ENCODE results near the gene PANK4.
"Not testable (repeated sequence)": the region's sequence is repeated elsewhere in the genome, so short reads cannot be mapped to it uniquely, and the experiment has no call there.

Gene PANK4

GRCh38 chr1:2525920-2526823 is at the start of gene PANK4:
PANK4 (minus strand) TSS chr1:2526596; CDS start chr1:2526587, 9 bp downstream.
- peak; percentile 42 for DNase-seq

DNA sequence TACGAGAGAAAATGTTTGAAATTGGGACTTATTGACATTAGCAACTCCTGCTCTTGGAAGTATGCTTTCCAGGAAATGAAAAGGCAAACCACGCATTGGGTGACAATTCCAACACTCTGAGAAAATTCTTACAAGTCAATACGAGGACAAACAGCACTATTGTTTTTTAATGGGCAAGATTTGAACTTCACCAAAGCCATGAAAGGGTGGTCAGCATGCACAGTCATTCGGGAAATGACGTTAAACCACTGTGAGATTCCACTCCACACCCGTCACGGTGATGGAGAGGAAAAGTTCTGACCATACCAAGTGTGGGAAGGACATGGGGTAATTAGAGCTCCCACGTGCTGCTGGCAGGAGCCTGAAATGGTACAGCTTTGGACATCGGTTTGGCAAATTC is 48.0 kb upstream of the PANK4 start:
- DNase-seq = no peak

DNA sequence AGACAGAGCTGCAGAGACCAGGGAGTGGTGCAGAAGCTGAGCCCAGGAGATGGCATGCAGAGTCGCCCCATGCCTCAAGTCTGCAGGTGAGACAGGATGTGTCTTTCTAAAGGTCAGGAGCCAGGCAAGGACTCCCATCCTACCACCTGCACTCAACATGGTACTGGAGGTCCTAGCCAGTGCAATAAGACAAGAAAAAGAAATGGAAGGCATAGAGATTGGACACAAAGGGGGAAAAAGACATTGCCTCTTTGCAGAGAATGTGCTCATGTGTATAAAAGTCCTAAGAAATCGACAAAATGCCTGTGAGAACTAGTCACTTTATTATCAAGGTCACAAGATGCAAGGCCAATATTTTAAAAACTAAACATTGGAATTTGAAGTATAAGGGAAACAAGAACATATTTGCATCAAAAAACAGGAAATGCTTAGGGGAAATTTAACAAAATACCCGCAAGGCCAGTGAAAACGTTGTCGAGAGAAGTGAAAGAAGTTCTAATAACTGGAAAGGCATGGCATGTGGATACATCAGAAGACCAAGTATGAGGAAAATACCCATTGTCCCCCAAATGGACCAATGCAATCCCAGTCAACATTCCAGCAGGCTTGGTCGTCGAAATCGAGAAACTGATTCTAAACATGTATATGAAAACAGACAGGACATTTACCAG is 47.0 kb upstream of the PANK4 start:
- DNase-seq = no peak

GRCh38 chr1:2571348-2571747 is 45.0 kb upstream of the PANK4 start:
- DNase-seq = no peak

GRCh38 chr1:2570332-2570731 is 43.9 kb upstream of the PANK4 start:
- no peak for DNase-seq

- not testable (repeated sequence) for DNase-seq
Measured at GRCh38 chr1:2569703-2570102, 43.3 kb upstream of the PANK4 start.

DNA sequence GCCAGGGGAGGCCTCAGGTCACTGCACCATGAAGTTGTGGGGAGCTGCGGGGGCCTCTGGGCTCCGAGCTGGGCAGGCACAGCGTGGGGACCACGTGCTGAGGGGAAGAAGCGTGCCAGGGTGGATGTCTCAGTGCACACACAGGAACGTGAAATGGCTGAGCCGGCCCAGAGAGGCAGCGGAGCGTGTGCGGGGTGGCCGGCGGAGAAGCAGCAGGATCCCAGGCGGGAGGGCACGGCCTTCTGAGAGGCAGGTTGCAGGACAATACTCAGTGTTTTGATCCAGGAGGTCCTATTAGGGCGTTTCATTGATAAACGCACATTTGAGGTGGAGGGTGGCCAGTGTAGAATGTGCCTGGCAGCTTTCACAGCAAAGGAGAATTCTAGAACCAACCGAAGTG is 42.7 kb upstream of the PANK4 start:
- no peak for DNase-seq

GRCh38 chr1:2568187-2568816 is 41.9 kb upstream of the PANK4 start:
- DNase-seq = not testable (repeated sequence)

- DNase-seq = no peak
Measured at GRCh38 chr1:2567083-2567679, 40.8 kb upstream of the PANK4 start.

- DNase-seq = no peak
Measured at GRCh38 chr1:2566101-2567045, 40.0 kb upstream of the PANK4 start.

DNA sequence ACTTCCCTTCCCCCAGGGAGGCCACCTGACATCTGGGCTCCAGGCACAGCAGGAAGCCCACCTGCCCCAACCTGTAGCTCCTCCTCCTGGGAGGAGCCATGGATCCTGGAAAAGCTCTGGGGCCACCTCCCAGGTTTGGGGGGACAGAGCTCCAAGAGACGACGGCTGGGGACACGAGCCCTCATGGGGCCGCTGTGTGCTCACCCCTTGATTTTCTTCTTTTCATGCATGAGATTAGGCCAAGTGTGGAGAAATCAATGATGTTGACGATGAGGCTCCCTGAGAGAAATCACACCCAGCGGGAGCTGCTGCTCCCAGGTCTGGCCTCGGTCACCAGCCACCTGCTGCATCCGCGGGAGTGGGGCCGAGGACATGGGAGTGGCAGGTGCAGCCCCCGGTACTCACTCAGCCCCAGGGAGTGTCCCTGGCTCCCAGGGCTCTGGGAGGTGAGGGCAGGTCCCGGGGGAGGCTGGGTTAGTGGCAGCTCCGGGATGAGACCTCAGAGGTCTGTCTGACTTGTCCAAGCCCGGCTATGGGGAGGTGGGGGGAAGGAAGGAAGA is 38.5 kb upstream of the PANK4 start:
- DNase-seq = no peak

DNA sequence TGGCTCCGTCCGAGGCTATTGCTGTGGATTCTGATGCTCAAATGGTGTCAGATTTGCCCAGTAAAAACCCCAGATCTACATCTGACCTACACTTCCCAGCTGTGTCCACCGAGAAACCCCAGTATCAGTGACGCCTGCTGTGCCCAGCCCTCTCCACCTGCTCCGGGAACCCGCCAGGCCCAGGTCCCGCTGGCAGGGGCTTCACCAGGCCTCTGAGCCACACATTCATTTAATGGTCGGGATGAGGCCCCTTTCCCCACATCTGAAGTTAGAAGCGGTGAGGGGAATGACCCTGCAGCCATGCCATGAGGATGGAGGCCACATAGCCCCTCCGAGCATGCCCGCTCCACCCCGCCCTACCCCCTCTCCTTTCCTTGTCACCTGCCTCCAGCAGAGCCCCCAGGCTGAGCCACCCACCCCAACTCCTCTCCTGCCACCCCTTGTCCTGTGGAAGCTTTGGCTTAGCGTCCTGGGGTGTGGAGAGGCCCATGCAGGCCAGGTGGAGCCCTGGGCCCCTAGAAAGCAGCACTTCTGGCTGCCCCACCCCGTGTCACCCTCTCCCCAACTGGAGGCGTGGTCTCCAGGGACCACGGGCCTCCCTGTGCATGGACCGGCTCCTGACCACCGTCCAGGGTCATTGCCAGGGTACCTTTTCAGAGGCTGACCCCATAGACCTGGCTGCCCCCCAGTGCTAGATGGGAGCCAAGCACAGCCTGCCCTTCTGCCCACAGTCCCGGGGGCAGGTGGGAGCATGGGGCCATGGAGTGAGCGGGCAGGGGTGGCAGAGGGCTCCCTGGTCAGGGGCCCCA is 37.8 kb upstream of the PANK4 start:
- DNase-seq = no peak

DNA sequence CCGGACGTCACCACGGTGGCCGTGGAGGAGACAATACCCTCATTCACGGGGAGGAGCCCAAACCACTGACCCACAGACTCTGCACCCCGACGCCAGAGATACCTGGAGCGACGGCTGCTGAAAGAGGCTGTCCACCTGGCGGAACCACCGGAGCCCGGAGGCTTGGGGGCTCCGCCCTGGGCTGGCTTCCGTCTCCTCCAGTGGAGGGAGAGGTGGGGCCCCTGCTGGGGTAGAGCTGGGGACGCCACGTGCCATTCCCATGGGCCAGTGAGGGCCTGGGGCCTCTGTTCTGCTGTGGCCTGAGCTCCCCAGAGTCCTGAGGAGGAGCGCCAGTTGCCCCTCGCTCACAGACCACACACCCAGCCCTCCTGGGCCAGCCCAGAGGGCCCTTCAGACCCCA is 36.8 kb upstream of the PANK4 start:
- no peak for DNase-seq

- no peak for DNase-seq
Measured at GRCh38 chr1:2561898-2562895, 35.8 kb upstream of the PANK4 start.

DNA sequence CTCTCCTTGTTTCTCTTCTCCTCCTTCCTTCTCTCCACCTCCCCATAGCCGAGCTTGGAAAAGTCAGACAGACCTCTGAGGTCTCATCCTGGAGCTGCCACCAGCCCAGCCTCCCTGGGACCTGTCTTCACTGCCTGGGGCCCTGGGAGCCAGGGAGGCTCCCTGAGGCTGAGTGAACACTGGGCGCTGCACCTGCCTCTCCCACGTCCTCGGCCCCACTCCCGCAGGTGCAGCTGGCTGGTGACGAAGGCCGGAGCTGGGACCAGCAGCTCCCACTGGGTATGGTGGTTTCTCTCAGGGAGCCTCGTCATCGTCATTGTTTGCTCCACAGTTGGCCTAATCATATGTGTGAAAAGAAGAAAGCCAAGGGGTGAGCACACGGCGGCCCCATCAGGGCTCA is 35.0 kb upstream of the PANK4 start:
- DNase-seq = no peak

- no peak for DNase-seq
Measured at GRCh38 chr1:2560299-2561073, 34.1 kb upstream of the PANK4 start.

GRCh38 chr1:2559509-2560298 is 33.3 kb upstream of the PANK4 start:
- no peak for DNase-seq

DNA sequence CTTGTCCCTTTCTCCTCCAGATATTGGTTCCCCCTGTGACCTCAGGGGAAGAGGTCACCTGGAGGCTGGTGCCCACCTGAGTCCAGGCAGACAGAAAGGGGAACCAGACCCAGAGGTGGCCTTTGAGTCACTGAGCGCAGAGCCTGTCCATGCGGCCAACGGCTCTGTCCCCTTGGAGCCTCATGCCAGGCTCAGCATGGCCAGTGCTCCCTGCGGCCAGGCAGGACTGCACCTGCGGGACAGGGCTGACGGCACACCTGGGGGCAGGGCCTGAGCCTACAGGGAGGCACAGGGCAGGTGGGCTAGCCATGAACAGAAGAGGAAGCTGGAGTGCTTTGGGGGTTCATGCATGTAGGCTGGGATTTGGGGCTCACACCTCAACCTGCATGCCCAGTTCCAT is 32.5 kb upstream of the PANK4 start:
- no peak for DNase-seq

Data from SIG-M5 (cell line).